ENCODE data around the gene IGHMBP2.

- no peak for TF ChIP-seq CTCF (IDR thresholded peaks at IDR 0.05; ENCODE audit: insufficient read depth, low read length, poor library complexity, severe bottlenecking)
- TF ChIP-seq EZH2phosphoT487 (conservative IDR thresholded peaks at IDR 0.05; ENCODE audit: low read length) = no peak
Observed at GRCh38 chr11:68938088-68938487, 34.4 kb downstream of the IGHMBP2 start.

Measured in SU-DHL-6 (cell line).